AG10803 (cell line): ENCODE measurements around the gene CEPT1.

Experiments used
- DNase-seq: peaks from one replicate; pipeline ENCODE4 v3.0.0; 2010; ENCODE audit warnings: low read depth
- H3K4me3 ChIP-seq: 2 replicates; pipeline ENCODE4 v1.5.1; 2011; ENCODE audit warnings: mild to moderate bottlenecking, low read length, control low read depth
- CTCF ChIP-seq: conservative IDR thresholded peaks from 2 replicates; pipeline ENCODE4 v1.5.1; 2011; ENCODE audit warnings: mild to moderate bottlenecking, low read length, control low read depth, inconsistent platforms

CEPT1 gene

GRCh38 chr1:111116496-111116895, 23.5 kb upstream of the CEPT1 start:
- no peak for DNase-seq
- no peak for TF ChIP-seq CTCF
- H3K4me3 ChIP-seq: no peak overlapping the region

GRCh38 chr1:111126354-111126753, 13.7 kb upstream of the CEPT1 start:
- no peak for DNase-seq
- no peak overlapping the region for H3K4me3 ChIP-seq
- TF ChIP-seq CTCF: no peak

GRCh38 chr1:111127923-111128643, 11.9 kb upstream of the CEPT1 start:
- no peak for TF ChIP-seq CTCF
- no peak for DNase-seq
- H3K4me3 ChIP-seq: no peak overlapping the region

GRCh38 chr1:111129376-111129775, 10.6 kb upstream of the CEPT1 start:
- no peak overlapping the region for H3K4me3 ChIP-seq
- DNase-seq: no peak
- TF ChIP-seq CTCF: no peak

- H3K4me3 ChIP-seq: no peak overlapping the region
- no peak for DNase-seq
- TF ChIP-seq CTCF: no peak
Observed at GRCh38 chr1:111131693-111132092, 8.3 kb upstream of the CEPT1 start.

GRCh38 chr1:111133866-111134265, 6.2 kb upstream of the CEPT1 start:
- H3K4me3 ChIP-seq: no peak overlapping the region
- TF ChIP-seq CTCF: no peak
- no peak for DNase-seq

- peak overlapping the region; percentile 87 for H3K4me3 ChIP-seq
- no peak for TF ChIP-seq CTCF
- peak; percentile 44 for DNase-seq
Observed at GRCh38 chr1:111139324-111139955, 583 bp upstream of the CEPT1 start.
